Measurements from ENCODE around the gene B4GALT1.

The B4GALT1 gene

DNA sequence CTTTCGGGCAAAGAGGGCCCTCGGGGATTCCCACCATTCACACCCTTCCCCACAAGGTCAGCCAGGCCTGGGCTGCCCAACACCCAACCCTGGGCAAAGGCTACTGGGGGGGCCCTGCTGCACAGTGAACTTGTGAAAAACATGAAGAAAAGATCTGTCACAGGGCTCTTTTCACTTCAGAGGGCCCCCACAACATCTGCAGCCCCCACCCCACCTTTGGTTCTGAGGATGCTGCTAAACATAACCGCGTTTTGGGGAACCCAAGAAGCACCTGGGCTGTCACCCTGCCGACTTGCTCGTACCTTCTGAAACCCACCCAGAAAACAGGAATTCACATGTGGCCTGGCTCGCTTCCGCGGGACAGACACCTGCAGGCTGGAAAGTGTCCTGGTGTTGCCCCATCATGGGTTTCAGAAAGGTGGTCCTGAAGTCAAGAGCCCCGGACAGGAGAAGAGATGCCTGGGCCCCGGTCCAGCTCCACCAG, 29.3 kb downstream of the B4GALT1 start:
- no peak for DNase-seq

DNA sequence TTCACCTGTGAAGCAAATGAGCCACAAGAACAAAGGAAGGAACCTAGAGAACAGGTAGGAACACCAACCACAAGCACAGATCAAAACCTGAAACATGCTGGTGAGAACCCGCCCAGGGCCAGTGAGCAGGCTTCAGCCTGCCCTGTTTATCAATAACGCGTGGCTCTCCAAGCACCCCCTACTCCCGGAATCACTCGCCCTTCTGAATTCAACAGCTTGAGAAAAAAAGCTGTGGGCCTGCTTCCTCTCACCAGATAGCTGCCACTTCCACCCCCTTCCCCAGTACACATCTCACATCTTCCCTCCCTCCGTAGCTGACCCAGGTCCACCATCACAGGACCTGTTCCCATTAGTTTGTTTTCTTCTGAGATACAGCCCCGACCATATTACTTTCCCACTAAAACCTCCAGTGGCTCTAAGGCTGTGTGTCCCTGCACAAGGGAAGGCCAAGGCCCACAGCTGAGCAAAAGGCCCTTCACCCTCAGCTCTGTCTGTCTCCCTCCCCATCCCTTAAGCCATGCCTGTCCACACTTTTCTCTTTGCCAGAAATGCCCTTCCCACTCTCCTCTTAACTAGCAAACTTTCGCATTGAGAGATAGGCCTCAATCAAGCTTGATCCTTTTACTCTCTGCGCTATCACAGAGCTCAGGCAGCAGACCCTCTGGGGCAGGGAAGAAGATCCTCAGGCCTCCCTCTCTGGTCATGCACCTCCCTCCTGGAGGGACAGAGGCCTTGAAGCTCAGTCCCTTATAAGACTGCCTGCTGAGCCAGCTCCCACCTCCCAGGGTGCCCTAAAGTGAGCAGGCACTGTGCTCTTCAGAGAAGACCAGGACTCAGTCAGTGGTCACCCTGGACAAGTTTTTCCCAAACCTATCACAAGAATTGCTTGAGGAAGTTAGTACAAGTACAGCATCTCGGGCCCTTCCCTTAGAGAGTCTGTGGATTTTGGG, 30.1 kb downstream of the B4GALT1 start:
- no peak for DNase-seq

GRCh38 chr9:33135470-33135958, 31.6 kb downstream of the B4GALT1 start:
- DNase-seq: no peak

DNA sequence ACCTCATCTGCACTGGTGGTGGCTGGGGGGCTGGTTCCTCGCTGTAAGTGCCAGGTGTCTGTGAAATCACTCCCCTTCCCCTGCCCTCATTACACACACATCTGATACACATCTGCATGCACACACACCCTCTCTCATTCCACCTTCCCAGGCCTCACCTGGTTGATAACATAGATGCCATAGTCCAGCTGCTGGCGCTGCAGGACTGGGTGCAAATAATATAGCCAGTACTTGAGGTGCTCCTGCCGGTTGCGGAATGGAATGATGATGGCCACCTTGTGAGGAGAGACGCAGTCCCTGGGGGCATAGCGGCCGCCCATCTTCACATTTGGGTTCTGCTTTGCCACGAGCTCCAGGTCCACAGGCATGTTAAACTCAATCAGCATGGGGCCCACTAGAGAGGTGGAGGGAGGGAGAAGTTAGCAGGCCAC, 32.1 kb downstream of the B4GALT1 start:
- no peak for DNase-seq

GRCh38 chr9:33133186-33133585, 34.0 kb downstream of the B4GALT1 start:
- no peak for DNase-seq

DNA sequence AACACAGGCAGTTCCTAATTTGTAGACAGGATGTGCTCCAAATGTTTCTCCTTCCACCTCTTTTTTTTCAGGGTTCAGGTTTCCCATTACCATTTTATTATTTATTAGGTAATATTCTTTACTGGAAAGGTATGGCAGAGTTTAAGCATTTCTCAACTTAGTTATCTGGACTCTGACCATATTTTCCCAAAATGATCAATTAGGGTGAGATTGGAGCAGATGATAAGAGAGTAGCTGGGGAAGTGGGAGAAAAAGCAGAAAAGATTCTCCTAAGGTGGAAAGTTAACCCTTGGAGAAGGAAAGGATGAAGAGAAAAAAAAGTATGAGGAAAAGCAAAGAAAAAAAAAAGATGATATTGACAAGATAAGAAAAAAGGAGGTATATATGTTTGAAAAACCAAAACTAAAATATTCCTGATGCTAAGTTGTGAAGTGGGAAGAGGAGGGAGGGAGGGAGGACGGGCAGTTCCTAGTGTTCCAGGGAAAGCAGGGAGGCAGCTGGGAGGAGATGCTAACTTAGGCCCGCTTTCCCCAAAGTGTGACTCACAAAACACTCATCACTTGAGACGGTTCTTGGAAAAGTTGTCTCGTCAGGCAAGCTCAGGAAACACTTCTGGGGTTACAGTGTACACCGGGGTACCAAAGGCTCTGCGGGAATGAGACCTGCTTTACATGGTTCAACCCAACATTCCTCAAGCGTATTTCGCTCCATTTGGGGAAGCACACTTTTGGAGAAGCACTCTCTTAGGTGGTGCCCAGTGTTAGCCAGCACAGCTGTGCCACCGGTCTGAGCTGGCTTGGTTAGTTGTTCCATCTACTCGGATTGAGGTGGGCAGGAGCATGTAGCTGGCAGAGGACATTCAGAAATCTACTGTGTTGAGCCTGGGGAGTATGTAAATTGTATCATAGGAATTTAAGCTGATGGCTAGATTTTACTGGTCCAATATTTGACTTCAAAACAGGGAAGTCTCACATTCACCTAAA, 35.1 kb downstream of the B4GALT1 start:
- DNase-seq: no peak

GRCh38 chr9:33130961-33131789, 36.0 kb downstream of the B4GALT1 start:
- no peak for DNase-seq

DNA sequence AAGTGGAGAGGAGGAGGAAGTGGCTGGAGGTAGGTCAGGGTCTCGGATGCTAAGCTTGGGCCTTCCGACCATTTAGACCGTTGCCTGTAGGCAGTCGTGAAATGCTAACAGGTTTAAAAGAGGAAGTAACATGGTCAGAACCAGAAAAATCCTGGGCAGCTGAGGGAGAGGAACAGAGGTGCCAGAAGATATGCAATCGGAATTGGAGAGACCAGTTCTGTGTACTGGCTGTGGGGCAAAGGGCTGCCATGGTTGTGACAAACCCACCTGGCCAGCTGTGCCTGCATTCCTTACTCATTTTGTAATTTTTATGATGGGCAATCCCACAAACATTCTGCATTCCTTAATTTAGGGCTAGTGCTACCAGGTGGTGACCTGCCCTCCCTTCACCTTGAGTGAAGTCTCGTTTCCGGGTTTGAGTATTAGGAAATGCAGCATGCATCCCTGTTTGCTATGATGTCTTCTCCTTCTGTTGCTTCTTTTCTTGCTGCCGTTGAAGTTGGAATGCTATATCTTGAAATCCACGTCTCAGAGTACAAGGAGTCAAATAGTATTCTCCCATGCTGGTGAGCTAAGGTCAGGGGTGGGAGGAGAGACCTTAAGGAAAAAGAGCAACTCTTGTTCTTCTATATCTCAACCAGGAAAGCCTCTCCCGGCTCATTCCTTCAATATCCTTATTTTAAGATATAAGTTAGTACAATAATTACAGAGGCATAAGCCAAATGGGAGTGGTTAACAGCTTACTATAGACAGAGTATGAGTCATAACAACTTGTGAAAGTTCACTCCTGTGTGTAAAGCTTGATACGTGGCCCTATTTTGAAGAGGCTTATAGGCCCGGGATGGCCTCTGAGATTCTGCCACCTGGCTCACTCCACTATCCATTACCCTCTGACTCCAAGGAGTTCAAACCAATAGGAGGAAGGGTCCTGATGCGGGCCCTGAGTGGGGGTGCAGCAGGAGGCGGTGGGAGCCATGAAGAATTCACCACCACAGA, 37.0 kb downstream of the B4GALT1 start:
- DNase-seq: peak; percentile 13

GRCh38 chr9:33129251-33129885, 37.8 kb downstream of the B4GALT1 start:
- no peak for DNase-seq

GRCh38 chr9:33128570-33128969, 38.6 kb downstream of the B4GALT1 start:
- DNase-seq: no peak

- no peak for DNase-seq
These were observed 39.3 kb downstream of the B4GALT1 start for GRCh38 chr9:33127881-33128280.

DNA sequence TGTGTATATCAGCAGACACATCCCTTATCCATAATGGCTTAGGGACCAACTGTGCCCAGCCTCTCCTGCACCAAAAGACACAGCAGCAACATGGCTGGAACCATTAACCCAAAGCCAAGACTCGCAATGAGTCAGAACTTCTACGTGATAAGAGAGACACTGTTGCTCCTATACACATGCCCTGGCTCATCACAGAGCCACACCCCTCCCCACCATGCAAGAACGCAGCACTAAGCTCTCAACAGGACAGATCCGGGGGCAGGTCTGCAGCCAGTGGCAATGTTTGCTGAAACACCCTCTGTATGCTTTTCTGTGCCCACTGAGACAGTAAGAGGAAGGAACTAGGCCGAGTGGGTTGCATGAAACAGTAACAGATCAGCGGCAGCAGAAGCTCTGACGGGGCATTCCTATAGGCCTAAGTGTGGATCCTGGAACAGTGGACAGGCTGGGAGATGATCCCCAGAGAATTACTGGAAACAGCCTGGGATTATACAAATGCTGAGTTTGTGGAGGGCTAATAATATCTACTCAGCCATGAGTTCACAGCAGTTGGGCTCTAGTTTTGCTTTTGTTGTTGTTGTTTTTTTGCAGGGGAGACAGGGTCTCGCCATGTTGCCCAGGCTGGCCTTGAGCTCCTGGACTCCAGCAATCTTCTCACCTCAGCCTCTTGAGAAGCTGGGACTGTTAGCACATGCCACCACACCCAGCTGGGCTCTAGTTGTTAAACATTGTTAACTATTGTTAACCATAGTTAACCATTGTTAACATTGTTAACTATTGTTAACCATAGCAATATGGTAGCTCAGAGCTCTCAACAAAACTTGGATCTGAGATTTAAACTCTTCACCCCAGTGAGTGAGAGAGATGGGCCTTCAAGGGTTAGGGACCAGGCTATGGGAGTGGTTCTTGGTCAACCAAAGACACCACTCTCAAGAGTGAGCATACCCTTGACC, 41.0 kb downstream of the B4GALT1 start:
- no peak for DNase-seq

DNA sequence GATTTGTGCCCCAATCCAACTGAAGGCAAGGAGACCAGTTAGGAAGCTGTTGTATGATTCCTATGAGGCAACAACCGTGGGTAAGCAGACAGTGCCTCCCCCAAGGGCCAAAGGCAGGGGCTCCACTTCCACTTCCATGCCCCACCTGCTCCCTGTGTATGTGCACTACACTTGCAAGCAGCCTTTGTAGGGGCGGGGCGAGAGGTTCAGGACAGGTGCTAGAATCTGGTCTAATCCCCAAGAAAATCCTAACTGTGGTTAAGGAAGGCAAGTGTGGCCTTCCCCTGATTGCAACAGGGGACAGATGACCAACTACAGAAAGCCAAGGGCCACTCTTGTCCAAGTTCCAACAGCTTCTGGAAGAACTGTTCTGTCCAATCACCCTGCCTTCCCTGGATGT, 41.7 kb downstream of the B4GALT1 start:
- DNase-seq: no peak

- no peak for DNase-seq
These were observed 42.3 kb downstream of the B4GALT1 start for GRCh38 chr9:33124751-33125381.

DNA sequence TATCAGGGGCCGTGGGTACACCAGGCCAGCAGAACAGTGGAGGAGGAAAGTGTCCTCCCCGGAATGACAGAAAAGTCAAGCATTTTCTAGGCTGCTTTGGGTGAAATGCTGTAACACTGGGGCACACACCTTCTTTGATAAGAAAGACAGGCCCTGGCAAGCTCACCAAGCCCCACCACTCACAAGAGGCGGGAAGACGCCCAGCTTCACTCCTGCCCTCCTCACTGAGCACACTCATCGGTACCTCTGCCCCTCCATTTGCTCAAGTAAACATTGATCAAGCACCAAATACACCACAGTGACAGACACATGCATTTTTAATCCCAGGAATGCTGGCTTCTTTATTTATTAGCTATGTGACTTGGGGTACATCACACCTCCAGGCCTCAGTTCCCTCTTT, 43.1 kb downstream of the B4GALT1 start:
- no peak for DNase-seq

DNA sequence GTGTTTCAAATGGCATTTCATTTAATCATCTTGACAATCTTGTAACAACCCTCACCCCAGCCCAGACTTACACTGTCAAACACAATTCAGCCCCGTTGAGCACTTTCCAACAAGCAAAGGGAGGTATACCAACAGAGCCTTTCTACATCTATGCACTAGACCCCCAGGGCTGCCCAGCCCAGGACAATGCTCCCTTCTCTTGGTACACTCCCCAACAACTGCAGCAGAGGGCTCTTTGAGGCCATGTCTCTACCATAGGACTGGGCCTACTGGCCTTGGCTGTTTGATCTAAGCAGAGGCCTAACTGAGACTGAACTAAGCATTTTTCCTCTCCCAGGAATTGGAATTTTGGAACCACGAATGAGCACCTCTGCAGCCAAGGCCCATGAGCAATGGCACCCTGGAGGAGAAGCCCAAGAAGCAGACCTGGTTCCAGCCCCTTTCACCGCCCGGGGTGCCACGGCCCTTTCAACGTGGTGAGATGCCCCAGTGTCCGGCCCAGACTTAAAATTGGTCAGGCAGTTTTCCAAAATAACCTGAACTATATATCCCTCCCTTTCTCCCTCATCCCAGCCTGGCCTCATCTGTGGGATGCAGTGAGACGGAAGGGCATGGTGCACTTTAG, 43.6 kb downstream of the B4GALT1 start:
- DNase-seq: no peak

DNA sequence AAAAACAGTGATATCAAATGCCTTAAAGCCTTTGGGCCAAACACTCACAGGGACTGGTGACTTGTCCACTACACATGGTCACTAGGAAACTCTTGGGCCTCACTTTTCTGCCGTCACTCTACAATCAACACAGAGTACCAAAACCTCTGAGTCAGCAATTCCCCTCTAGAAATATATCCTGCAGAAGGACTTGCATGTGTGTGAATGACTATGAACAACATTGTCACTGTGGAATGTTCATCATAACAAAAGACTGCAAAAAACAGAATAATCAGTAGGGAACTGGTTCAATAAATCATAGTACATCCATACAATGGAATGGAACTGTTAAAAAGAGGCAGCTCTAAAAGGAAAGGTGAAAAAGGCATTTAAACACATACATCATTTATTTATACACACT, 46.5 kb downstream of the B4GALT1 start:
- DNase-seq: no peak

DNA sequence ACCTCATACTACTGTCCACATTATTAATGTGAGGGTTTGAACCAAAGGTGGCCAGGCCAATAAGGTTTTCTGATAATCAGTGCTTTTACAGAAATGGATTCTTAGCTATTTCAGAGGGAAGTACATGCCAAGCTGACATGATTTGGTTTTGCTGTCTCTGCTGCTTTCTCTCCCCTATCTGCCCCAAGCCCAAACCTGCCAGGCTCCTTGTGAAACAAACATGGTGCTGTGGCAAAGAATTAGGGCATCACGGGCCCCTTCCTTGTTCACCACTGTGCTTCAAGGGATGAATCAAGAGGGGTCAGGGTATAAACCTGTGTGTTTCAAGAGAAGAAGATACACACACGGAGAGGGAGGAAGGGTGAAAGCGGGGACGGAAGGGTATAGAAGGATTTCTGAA, 49.3 kb downstream of the B4GALT1 start:
- no peak for DNase-seq
